ENCODE data around the gene PLEKHA7. TPM values are rescaled to one million over a fixed set of nuclear protein-coding genes. Genes with fewer than 3 reads are reported as not detected.

PLEKHA7 gene
- total and polyA plus RNA-seq, 2 of the 13 experiments (the other 11 are each of a cell fraction or from before 2014, with no cell fraction given): 17.5 to 18.7 TPM

DNA sequence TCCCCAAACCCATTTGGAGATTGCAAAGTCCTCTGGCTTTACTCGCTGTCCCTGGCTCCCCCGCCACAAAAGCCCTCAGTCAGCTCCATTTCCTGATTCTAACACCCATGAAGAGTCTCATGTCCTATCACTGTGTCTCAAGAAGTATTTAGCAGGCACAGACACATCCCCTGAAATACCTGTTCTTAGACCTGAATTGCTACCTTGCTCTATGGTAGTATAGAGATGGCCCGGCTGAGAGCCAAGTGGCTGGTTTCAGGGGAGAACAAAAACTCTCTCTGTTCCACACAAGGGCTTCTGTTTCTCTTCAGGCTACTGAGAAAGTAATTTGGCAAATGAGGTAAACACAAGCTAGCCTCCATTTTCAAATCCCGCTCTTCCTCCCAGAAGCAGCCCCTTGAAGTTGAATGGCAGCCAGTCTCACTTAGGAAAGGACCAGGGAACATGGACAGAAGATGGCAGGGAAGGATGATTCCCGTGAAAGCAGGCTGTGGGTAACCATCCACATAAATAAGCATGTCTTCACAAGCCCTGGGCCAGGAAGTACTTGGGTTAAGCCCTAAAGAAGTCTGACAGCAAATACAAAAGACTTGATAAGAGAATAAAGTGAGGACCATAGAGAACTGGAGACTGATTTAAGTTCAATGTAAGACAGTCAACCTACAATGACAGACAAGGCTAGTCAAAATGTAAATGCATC is 138.0 kb downstream of the PLEKHA7 start (continued):
- TF ChIP-seq, protein P1, sequence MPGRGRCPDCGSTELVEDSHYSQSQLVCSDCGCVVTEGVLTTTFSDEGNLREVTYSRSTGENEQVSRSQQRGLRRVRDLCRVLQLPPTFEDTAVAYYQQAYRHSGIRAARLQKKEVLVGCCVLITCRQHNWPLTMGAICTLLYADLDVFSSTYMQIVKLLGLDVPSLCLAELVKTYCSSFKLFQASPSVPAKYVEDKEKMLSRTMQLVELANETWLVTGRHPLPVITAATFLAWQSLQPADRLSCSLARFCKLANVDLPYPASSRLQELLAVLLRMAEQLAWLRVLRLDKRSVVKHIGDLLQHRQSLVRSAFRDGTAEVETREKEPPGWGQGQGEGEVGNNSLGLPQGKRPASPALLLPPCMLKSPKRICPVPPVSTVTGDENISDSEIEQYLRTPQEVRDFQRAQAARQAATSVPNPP (CRISPR knock-in tag; IDR thresholded peaks at IDR 0.05): no peak

DNA sequence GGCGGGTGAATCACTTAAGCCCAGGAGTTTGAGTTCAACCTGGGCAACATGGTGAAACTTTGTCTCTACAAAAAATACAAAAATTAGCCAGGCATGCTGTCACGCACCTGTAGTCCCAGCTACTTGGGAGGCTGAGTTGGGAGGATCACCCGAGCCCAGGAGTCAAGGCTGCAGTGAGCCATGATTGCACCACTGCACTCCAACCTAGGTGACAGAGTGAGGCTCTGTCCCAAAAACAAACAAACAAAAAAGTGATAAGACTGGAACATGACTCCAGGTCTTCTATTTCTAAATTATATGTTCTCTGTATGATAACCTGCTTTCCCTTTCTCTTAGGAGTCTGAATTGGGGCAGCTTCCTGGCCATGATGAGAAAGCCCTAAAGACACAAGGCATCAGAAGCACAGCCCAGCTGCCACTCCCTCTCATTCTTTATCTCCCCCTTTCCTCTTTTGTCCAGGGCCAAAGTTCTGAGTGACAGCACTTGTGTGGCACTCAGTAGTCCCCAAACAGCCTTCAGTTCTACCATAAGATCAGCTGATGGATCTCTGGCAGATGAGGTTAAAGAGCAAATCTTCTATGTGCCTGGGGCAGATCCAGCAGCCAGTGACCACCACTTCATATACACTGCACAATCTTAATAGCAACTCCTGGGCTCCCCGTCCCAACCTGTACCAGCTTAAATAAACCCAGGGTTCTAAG is 139.8 kb downstream of the PLEKHA7 start:
- FAIRE-seq (peak; percentile 76), ATAC-seq (peak; percentile 92), DNase-seq (ENCODE audit: low spot score) (peak; percentile 52)
- in situ Hi-C loops (cut with HindIII; ENCODE audit: extremely low pct_ligation_motif_present, low pct_unique_long_range_greater_than_20kb) (no loop called here), intact Hi-C loops (cut with micrococcal nuclease; ENCODE audit: unreplicated experiment) (loop anchor here (1.0 kb wide), 1 partner anchor 86 kb away; no protein-coding TSS in a partner anchor)
- CTCF ChIA-PET (ENCODE audit: low intra/inter-chr PET ratio, low total read pairs): no interaction called here
- POLR2A ChIA-PET: no interaction called here
- no peaks in the 10 kb centered on the region for H3K27me3 ChIP-seq (ENCODE audit: control insufficient read depth in 1 of 2, insufficient read depth in 2 of 2, low read length in 2 of 2)
- WGBS (ENCODE audit: low lambda C conversion rate): 52% methylated on average over 4 of the region's 4 CpGs
- H3K4me1 ChIP-seq (ENCODE audit: insufficient read depth, low read length): peaks cover 38% of the 10 kb centered on the region
- no TSS peak for BruUV-seq (replicated peaks)
- H2AFZ ChIP-seq (ENCODE audit: low read length): no peak overlapping the region
- H3K9me3 ChIP-seq (ENCODE audit: low read length): no peaks in the 10 kb centered on the region
- H4K20me1 ChIP-seq (ENCODE audit: insufficient read depth, low read length): 0 out of 2 replicates have a peak, but pooled peaks cover 5% of the 10 kb centered on the region
- no peak overlapping the region for H3K4me3 ChIP-seq (replicated peaks in 1 of 3; ENCODE audit: insufficient read depth in 1 of 3, low read depth in 2 of 3, low read length in 3 of 3)
- H3K79me2 ChIP-seq (ENCODE audit: insufficient read depth, low read length): no peaks in the 10 kb centered on the region
- H3K27ac ChIP-seq (ENCODE audit: extremely low read length, insufficient read depth, low read length): peak overlapping the region; percentile 31
- no peak overlapping the region for H3K9ac ChIP-seq (ENCODE audit: insufficient read depth, low read depth, low read length)
- peaks cover 3 to 18% of the 10 kb centered on the region in 2 experiments; a peak in 3 of 5 replicates for H3K36me3 ChIP-seq (replicated peaks in 1 of 2; ENCODE audit: control insufficient read depth in 1 of 2, insufficient read depth in 2 of 2, low read length in 2 of 2)
- peak overlapping the region; percentile 16; the same call in 1 of the 2 replicates for H3K4me2 ChIP-seq (ENCODE audit: low read depth, low read length)
- TF ChIP-seq ZNF260 (CRISPR knock-in tag; IDR thresholded peaks at IDR 0.05; ENCODE audit: borderline replicate concordance, low read depth) (no peak), ZNF773 (CRISPR knock-in tag; IDR thresholded peaks at IDR 0.05; ENCODE audit: borderline replicate concordance) (no peak), ZNF550 (CRISPR knock-in tag; IDR thresholded peaks at IDR 0.05; ENCODE audit: borderline replicate concordance) (no peak), HES4 (CRISPR knock-in tag; IDR thresholded peaks at IDR 0.05; ENCODE audit: borderline replicate concordance) (no peak), ZNF781 (CRISPR knock-in tag; IDR thresholded peaks at IDR 0.05; ENCODE audit: borderline replicate concordance, not compliant biosample characterization) (no peak), DR1 (CRISPR knock-in tag; IDR thresholded peaks at IDR 0.05) (no peak), DMAP1 (CRISPR knock-in tag; IDR thresholded peaks at IDR 0.05) (no peak), POGZ (CRISPR knock-in tag; IDR thresholded peaks at IDR 0.05) (peak; percentile 67), ZNF530 (CRISPR knock-in tag; IDR thresholded peaks at IDR 0.05; ENCODE audit: low read depth) (no peak), ZNF292 (CRISPR knock-in tag; IDR thresholded peaks at IDR 0.05; ENCODE audit: borderline replicate concordance, low read depth) (peak; percentile 41; the same call in 1 of the 2 replicates), HNF4A (CRISPR knock-in tag; IDR thresholded peaks at IDR 0.05) (peak; percentile 33; the same call in 1 of the 2 replicates), GATAD1 (CRISPR knock-in tag; IDR thresholded peaks at IDR 0.05) (no peak), ATF7 (IDR thresholded peaks at IDR 0.05) (no peak), ATF7 (CRISPR knock-in tag; IDR thresholded peaks at IDR 0.05) (no peak)
- TF ChIP-seq, protein P2, sequence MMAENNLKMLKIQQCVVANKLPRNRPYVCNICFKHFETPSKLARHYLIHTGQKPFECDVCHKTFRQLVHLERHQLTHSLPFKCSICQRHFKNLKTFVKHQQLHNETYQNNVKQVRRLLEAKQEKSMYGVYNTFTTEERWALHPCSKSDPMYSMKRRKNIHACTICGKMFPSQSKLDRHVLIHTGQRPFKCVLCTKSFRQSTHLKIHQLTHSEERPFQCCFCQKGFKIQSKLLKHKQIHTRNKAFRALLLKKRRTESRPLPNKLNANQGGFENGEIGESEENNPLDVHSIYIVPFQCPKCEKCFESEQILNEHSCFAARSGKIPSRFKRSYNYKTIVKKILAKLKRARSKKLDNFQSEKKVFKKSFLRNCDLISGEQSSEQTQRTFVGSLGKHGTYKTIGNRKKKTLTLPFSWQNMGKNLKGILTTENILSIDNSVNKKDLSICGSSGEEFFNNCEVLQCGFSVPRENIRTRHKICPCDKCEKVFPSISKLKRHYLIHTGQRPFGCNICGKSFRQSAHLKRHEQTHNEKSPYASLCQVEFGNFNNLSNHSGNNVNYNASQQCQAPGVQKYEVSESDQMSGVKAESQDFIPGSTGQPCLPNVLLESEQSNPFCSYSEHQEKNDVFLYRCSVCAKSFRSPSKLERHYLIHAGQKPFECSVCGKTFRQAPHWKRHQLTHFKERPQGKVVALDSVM (CRISPR knock-in tag; IDR thresholded peaks at IDR 0.05): peak; percentile 99
- TF ChIP-seq, protein P3, sequence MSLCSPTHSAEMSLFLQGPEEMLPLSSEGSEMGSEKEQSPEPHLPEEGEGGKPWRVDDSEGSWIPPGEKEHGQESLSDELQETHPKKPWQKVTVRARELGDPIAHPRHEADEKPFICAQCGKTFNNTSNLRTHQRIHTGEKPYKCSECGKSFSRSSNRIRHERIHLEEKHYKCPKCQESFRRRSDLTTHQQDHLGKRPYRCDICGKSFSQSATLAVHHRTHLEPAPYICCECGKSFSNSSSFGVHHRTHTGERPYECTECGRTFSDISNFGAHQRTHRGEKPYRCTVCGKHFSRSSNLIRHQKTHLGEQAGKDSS (CRISPR knock-in tag; IDR thresholded peaks at IDR 0.05; ENCODE audit: borderline replicate concordance, low read depth): no peak
